Osteocyte (in vitro differentiated cells): Measurements from ENCODE around the gene GSK3B. TPM values are rescaled to one million over a fixed set of nuclear protein-coding genes. Genes with fewer than 3 reads are reported as not detected.
A peak's percentile ranks its signal among the peaks of the same experiment; 100 is the strongest.

ENCODE experiments used
- DNase-seq: peaks from one replicate; pipeline ENCODE4 v3.0.0; 2021; ENCODE audit warnings: mixed read lengths; ENCODE audit not compliant: unreplicated experiment; ENCODE audit errors: extremely low spot score
- H3K27ac Mint-ChIP-seq: one replicate; pipeline ENCODE4 v1.8.0; 2021; ENCODE audit warnings: mild to moderate bottlenecking, mixed read lengths; ENCODE audit not compliant: unreplicated experiment
- H3K27me3 Mint-ChIP-seq: one replicate; pipeline ENCODE4 v1.8.0; 2021; ENCODE audit warnings: mixed read lengths; ENCODE audit not compliant: unreplicated experiment
- H3K36me3 Mint-ChIP-seq: one replicate; pipeline ENCODE4 v1.8.0; 2021; ENCODE audit warnings: mixed read lengths; ENCODE audit not compliant: unreplicated experiment
- H3K4me1 Mint-ChIP-seq: one replicate; pipeline ENCODE4 v1.8.0; 2021; ENCODE audit warnings: mixed read lengths; ENCODE audit not compliant: unreplicated experiment
- H3K4me3 Mint-ChIP-seq: one replicate; pipeline ENCODE4 v1.8.0; 2021; ENCODE audit warnings: mild to moderate bottlenecking, moderate library complexity, mixed read lengths; ENCODE audit not compliant: unreplicated experiment
- H3K9me3 Mint-ChIP-seq: one replicate; pipeline ENCODE4 v1.8.0; 2021; ENCODE audit warnings: mixed read lengths; ENCODE audit not compliant: unreplicated experiment
- CTCF ChIP-seq: fragments of 200-600 bp; sonication (generic); IDR thresholded peaks from 2 replicates; pipeline ENCODE4 v1.5.0; 2021; ENCODE audit warnings: antibody characterized with exemption, mild to moderate bottlenecking, moderate library complexity
- total RNA-seq: library from RNA; stranded (reverse); gene quantifications from 2 replicates; pipeline ENCODE4 v1.2.1, GENCODE V29; 2021

The GSK3B gene
- total RNA-seq, 1 donor from 2014 or later, result 80.0 TPM

GRCh38 chr3:119794401-119794800, 299.8 kb downstream of the GSK3B start:
- no peaks in the 10 kb centered on the region for H3K27me3 Mint-ChIP-seq
- H3K4me3 Mint-ChIP-seq, result no peak overlapping the region
- DNase-seq, result peak; percentile 38
- no peak for TF ChIP-seq CTCF
- H3K27ac Mint-ChIP-seq, result no peak overlapping the region
- peaks cover 4% of the 10 kb centered on the region for H3K4me1 Mint-ChIP-seq
- peaks cover 6% of the 10 kb centered on the region for H3K9me3 Mint-ChIP-seq
- H3K36me3 Mint-ChIP-seq, result no peaks in the 10 kb centered on the region

- Mint-ChIP-seq H3K36me3 (no peaks in the 10 kb centered on the region), H3K4me1 (peaks cover 4% of the 10 kb centered on the region), H3K9me3 (peaks cover 6% of the 10 kb centered on the region), H3K27ac (no peak overlapping the region), H3K27me3 (no peaks in the 10 kb centered on the region), H3K4me3 (no peak overlapping the region)
- peak; percentile 77 for DNase-seq
- no peak for TF ChIP-seq CTCF
Observed at GRCh38 chr3:119792270-119792669, 302.0 kb downstream of the GSK3B start.

- H3K4me3 Mint-ChIP-seq, result no peak overlapping the region
- H3K4me1 Mint-ChIP-seq, result peaks cover 2% of the 10 kb centered on the region
- no peak for TF ChIP-seq CTCF
- no peak for DNase-seq
- H3K36me3 Mint-ChIP-seq, result no peaks in the 10 kb centered on the region
- peaks cover 6% of the 10 kb centered on the region for H3K9me3 Mint-ChIP-seq
- H3K27ac Mint-ChIP-seq, result no peak overlapping the region
- H3K27me3 Mint-ChIP-seq, result no peaks in the 10 kb centered on the region
Observed at GRCh38 chr3:119790369-119790768, 303.9 kb downstream of the GSK3B start.

GRCh38 chr3:119786409-119786808, 307.8 kb downstream of the GSK3B start:
- Mint-ChIP-seq H3K27ac (no peak overlapping the region), H3K36me3 (no peaks in the 10 kb centered on the region), H3K9me3 (peaks cover 6% of the 10 kb centered on the region), H3K4me1 (no peaks in the 10 kb centered on the region), H3K27me3 (no peaks in the 10 kb centered on the region), H3K4me3 (no peak overlapping the region)
- DNase-seq, result no peak
- no peak for TF ChIP-seq CTCF

- peaks cover 5% of the 10 kb centered on the region for H3K4me1 Mint-ChIP-seq
- DNase-seq, result no peak
- no peak for TF ChIP-seq CTCF
- H3K27ac Mint-ChIP-seq, result no peak overlapping the region
- H3K27me3 Mint-ChIP-seq, result no peaks in the 10 kb centered on the region
- H3K36me3 Mint-ChIP-seq, result no peaks in the 10 kb centered on the region
- no peak overlapping the region for H3K4me3 Mint-ChIP-seq
- no peaks in the 10 kb centered on the region for H3K9me3 Mint-ChIP-seq
Observed at GRCh38 chr3:119783883-119784282, 310.4 kb downstream of the GSK3B start.
